ENCODE measurements around the gene KLHL4.

GRCh38 chrX:87616371-87616770, 98.8 kb downstream of the KLHL4 start:
- TF ChIP-seq EZH2 (IDR thresholded peaks at IDR 0.05) (no peak), EZH2phosphoT487 (IDR thresholded peaks at IDR 0.05) (no peak)
- TF ChIP-seq, protein P1, sequence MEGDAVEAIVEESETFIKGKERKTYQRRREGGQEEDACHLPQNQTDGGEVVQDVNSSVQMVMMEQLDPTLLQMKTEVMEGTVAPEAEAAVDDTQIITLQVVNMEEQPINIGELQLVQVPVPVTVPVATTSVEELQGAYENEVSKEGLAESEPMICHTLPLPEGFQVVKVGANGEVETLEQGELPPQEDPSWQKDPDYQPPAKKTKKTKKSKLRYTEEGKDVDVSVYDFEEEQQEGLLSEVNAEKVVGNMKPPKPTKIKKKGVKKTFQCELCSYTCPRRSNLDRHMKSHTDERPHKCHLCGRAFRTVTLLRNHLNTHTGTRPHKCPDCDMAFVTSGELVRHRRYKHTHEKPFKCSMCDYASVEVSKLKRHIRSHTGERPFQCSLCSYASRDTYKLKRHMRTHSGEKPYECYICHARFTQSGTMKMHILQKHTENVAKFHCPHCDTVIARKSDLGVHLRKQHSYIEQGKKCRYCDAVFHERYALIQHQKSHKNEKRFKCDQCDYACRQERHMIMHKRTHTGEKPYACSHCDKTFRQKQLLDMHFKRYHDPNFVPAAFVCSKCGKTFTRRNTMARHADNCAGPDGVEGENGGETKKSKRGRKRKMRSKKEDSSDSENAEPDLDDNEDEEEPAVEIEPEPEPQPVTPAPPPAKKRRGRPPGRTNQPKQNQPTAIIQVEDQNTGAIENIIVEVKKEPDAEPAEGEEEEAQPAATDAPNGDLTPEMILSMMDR (IDR thresholded peaks at IDR 0.05), result no peak
